HEK293 (cell line): ENCODE data around the gene ATG2A.

Experiments
- CTCF ChIA-PET: fragments of 350-600 bp; formaldehyde crosslinking; extraction: SDS; loops from one replicate; lab custom pipeline; 2021; ENCODE audit warnings: antibody characterized with exemption; lab: Yijun Ruan, JAX
- POLR2A ChIA-PET: fragments of 300-600 bp; formaldehyde crosslinking; extraction: SDS; loops from one replicate; lab custom pipeline; 2020; ENCODE audit warnings: antibody characterized with exemption, inconsistent platforms; lab: Yijun Ruan, JAX
- H3K27ac ChIP-seq: fragments of 200-500 bp; sonication (Bioruptor generic); 2 replicates; pipeline ENCODE4 v1.5.1; 2014; ENCODE audit warnings: low read depth, low read length, control low read depth, inconsistent platforms; ENCODE audit errors: extremely low read depth
- H3K36me3 ChIP-seq, 2 experiments: fragments of 200-500 bp in 1 of 2; sonication (Bioruptor generic) in 1 of 2; 1 replicate in 1 of 2; 2 replicates in 1 of 2; pipeline ENCODE4 v1.5.1; 2014 to 2017; ENCODE audit warnings: inconsistent platforms in 2 of 2, low read length in 2 of 2; ENCODE audit not compliant: control insufficient read depth in 2 of 2, insufficient read depth in 1 of 2
- H3K4me1 ChIP-seq: fragments of 200-500 bp; sonication (Bioruptor generic); 2 replicates; pipeline ENCODE4 v1.5.1; 2014; ENCODE audit warnings: mild to moderate bottlenecking, low read length, inconsistent platforms; ENCODE audit not compliant: control insufficient read depth, insufficient read depth
- H3K4me3 ChIP-seq: 2 replicates; pipeline ENCODE4 v1.5.1; 2011; ENCODE audit warnings: low read depth, mild to moderate bottlenecking, control low read depth, low read length, moderate library complexity
- H3K9me3 ChIP-seq: fragments of 200-500 bp; sonication (Bioruptor generic); 2 replicates; pipeline ENCODE4 v1.5.1; 2014; ENCODE audit warnings: low read depth, low read length, inconsistent platforms; ENCODE audit not compliant: control insufficient read depth, insufficient read depth
- INSM2 ChIP-seq: fragments of 450-650 bp; formaldehyde crosslinking; IDR thresholded peaks from 2 replicates; pipeline ENCODE4 v1.5.1; 2016; ENCODE audit warnings: missing biosample characterization, missing genetic modification characterization
- KLF10 ChIP-seq: fragments of 450-650 bp; IDR thresholded peaks from 2 replicates; pipeline ENCODE4 v1.5.1; 2018; ENCODE audit warnings: missing biosample characterization, mild to moderate bottlenecking, missing genetic modification characterization
- KLF9 ChIP-seq: fragments of 450-650 bp; formaldehyde crosslinking; IDR thresholded peaks from 2 replicates; pipeline ENCODE4 v1.5.1; 2016; ENCODE audit warnings: missing biosample characterization, missing genetic modification characterization, low read depth
- MZF1 ChIP-seq: fragments of 450-650 bp; formaldehyde crosslinking; IDR thresholded peaks from 2 replicates; pipeline ENCODE4 v1.5.1; 2017; ENCODE audit warnings: missing biosample characterization, missing genetic modification characterization, borderline replicate concordance
- OSR2 ChIP-seq: fragments of 450-650 bp; formaldehyde crosslinking; IDR thresholded peaks from 2 replicates; pipeline ENCODE4 v1.5.1; 2016; ENCODE audit warnings: missing biosample characterization, missing genetic modification characterization
- PRDM4 ChIP-seq: fragments of 450-650 bp; formaldehyde crosslinking; IDR thresholded peaks from 2 replicates; pipeline ENCODE4 v1.5.1; 2017; ENCODE audit warnings: missing biosample characterization, missing genetic modification characterization
- RBAK ChIP-seq: fragments of 450-650 bp; formaldehyde crosslinking; IDR thresholded peaks from 2 replicates; pipeline ENCODE4 v1.5.1; 2016; ENCODE audit warnings: missing biosample characterization, missing genetic modification characterization
- ZBTB21 ChIP-seq: fragments of 450-650 bp; formaldehyde crosslinking; IDR thresholded peaks from 2 replicates; pipeline ENCODE4 v1.5.1; 2017; ENCODE audit warnings: missing biosample characterization, missing genetic modification characterization
- ZFP41 ChIP-seq: fragments of 450-650 bp; formaldehyde crosslinking; IDR thresholded peaks from 2 replicates; pipeline ENCODE4 v1.5.1; 2016; ENCODE audit warnings: missing biosample characterization, missing genetic modification characterization, borderline replicate concordance
- ZNF10 ChIP-seq: fragments of 450-650 bp; formaldehyde crosslinking; IDR thresholded peaks from 2 replicates; pipeline ENCODE4 v1.5.1; 2017; ENCODE audit warnings: missing biosample characterization, missing genetic modification characterization
- ZNF138 ChIP-seq: fragments of 450-650 bp; formaldehyde crosslinking; IDR thresholded peaks from 2 replicates; pipeline ENCODE4 v1.5.1; 2016; ENCODE audit warnings: missing biosample characterization, missing genetic modification characterization, borderline replicate concordance
- ZNF169 ChIP-seq: fragments of 450-650 bp; formaldehyde crosslinking; IDR thresholded peaks from 2 replicates; pipeline ENCODE4 v1.5.1; 2016; ENCODE audit warnings: missing biosample characterization, missing genetic modification characterization
- ZNF19 ChIP-seq: fragments of 450-650 bp; formaldehyde crosslinking; IDR thresholded peaks from 2 replicates; pipeline ENCODE4; 2016; ENCODE audit warnings: missing biosample characterization, missing genetic modification characterization, low read depth
- ZNF223 ChIP-seq: fragments of 450-650 bp; formaldehyde crosslinking; IDR thresholded peaks from 2 replicates; pipeline ENCODE4 v1.5.1; 2016; ENCODE audit warnings: missing biosample characterization, missing genetic modification characterization
- ZNF449 ChIP-seq: fragments of 450-650 bp; formaldehyde crosslinking; IDR thresholded peaks from 2 replicates; pipeline ENCODE4 v1.5.1; 2017; ENCODE audit warnings: missing biosample characterization, mild to moderate bottlenecking, missing genetic modification characterization, moderate library complexity
- ZNF600 ChIP-seq: fragments of 450-650 bp; formaldehyde crosslinking; IDR thresholded peaks from 2 replicates; pipeline ENCODE4 v1.5.1; 2016; ENCODE audit warnings: missing biosample characterization, missing genetic modification characterization
- ZNF610 ChIP-seq: fragments of 450-650 bp; formaldehyde crosslinking; IDR thresholded peaks from 2 replicates; pipeline ENCODE4 v1.5.1; 2016; ENCODE audit warnings: missing biosample characterization, missing genetic modification characterization, borderline replicate concordance
- ZNF843 ChIP-seq: fragments of 450-650 bp; formaldehyde crosslinking; IDR thresholded peaks from 2 replicates; pipeline ENCODE4 v1.5.1; 2016; ENCODE audit warnings: missing biosample characterization, missing genetic modification characterization
- ZSCAN23 ChIP-seq: fragments of 450-650 bp; formaldehyde crosslinking; IDR thresholded peaks from 2 replicates; pipeline ENCODE4 v1.5.1; 2016; ENCODE audit warnings: missing biosample characterization, missing genetic modification characterization
- TF ChIP-seq, protein P1 (sequence below): fragments of 450-650 bp; formaldehyde crosslinking; IDR thresholded peaks from 2 replicates; pipeline ENCODE4 v1.5.1; 2016; ENCODE audit warnings: missing biosample characterization, missing genetic modification characterization, borderline replicate concordance

ATG2A gene

GRCh38 chr11:64925536-64926436 is 8.8 kb upstream of the ATG2A start:
- POLR2A ChIA-PET: interaction anchor here (0.7 to 1.8 kb wide), 3 partner anchors 8 to 72 kb away, joined by 3 to 8 read pairs (median 8); partner anchors contain the start of gene GPHA2
- no peak overlapping the region for H3K27ac ChIP-seq
- no peak overlapping the region for H3K4me3 ChIP-seq
- H3K4me1 ChIP-seq: no peaks in the 10 kb centered on the region
- H3K36me3 ChIP-seq: peaks cover 0 to 34% of the 10 kb centered on the region in 2 experiments; a peak in 1 of 3 replicates
- no peaks in the 10 kb centered on the region for H3K9me3 ChIP-seq
- TF ChIP-seq PRDM4 (tag by site-specific recombination) (no peak), OSR2 (no peak), KLF10 (no peak), ZNF138 (tag by site-specific recombination) (no peak), ZNF10 (tag by site-specific recombination) (no peak), ZFP41 (tag by site-specific recombination) (no peak), ZNF223 (tag by site-specific recombination) (no peak), KLF9 (tag by site-specific recombination) (no peak), ZNF610 (no peak), INSM2 (no peak), ZBTB21 (tag by site-specific recombination) (no peak), ZNF600 (no peak), ZNF169 (tag by site-specific recombination) (no peak), ZNF449 (tag by site-specific recombination) (no peak), ZNF843 (tag by site-specific recombination) (no peak), MZF1 (no peak), RBAK (tag by site-specific recombination) (no peak), ZSCAN23 (tag by site-specific recombination) (no peak), ZNF19 (tag by site-specific recombination) (no peak)
- TF ChIP-seq, protein P1, sequence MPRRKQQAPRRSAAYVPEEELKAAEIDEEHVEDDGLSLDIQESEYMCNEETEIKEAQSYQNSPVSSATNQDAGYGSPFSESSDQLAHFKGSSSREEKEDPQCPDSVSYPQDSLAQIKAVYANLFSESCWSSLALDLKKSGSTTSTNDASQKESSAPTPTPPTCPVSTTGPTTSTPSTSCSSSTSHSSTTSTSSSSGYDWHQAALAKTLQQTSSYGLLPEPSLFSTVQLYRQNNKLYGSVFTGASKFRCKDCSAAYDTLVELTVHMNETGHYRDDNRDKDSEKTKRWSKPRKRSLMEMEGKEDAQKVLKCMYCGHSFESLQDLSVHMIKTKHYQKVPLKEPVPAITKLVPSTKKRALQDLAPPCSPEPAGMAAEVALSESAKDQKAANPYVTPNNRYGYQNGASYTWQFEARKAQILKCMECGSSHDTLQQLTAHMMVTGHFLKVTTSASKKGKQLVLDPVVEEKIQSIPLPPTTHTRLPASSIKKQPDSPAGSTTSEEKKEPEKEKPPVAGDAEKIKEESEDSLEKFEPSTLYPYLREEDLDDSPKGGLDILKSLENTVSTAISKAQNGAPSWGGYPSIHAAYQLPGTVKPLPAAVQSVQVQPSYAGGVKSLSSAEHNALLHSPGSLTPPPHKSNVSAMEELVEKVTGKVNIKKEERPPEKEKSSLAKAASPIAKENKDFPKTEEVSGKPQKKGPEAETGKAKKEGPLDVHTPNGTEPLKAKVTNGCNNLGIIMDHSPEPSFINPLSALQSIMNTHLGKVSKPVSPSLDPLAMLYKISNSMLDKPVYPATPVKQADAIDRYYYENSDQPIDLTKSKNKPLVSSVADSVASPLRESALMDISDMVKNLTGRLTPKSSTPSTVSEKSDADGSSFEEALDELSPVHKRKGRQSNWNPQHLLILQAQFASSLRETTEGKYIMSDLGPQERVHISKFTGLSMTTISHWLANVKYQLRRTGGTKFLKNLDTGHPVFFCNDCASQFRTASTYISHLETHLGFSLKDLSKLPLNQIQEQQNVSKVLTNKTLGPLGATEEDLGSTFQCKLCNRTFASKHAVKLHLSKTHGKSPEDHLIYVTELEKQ (tag by site-specific recombination): no peak
- CTCF ChIA-PET: interaction anchor here (0.6 to 1.1 kb wide), 3 partner anchors 9 to 139 kb away, joined by 3 to 4 read pairs (median 3); no protein-coding TSS in a partner anchor
